ENCODE measurements around the gene ANKZF1. TPM values are rescaled to one million over a fixed set of nuclear protein-coding genes. Genes with fewer than 3 reads are reported as not detected.
A peak's percentile ranks its signal among the peaks of the same experiment; 100 is the strongest.

The ANKZF1 gene, protein sequence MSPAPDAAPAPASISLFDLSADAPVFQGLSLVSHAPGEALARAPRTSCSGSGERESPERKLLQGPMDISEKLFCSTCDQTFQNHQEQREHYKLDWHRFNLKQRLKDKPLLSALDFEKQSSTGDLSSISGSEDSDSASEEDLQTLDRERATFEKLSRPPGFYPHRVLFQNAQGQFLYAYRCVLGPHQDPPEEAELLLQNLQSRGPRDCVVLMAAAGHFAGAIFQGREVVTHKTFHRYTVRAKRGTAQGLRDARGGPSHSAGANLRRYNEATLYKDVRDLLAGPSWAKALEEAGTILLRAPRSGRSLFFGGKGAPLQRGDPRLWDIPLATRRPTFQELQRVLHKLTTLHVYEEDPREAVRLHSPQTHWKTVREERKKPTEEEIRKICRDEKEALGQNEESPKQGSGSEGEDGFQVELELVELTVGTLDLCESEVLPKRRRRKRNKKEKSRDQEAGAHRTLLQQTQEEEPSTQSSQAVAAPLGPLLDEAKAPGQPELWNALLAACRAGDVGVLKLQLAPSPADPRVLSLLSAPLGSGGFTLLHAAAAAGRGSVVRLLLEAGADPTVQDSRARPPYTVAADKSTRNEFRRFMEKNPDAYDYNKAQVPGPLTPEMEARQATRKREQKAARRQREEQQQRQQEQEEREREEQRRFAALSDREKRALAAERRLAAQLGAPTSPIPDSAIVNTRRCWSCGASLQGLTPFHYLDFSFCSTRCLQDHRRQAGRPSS
- total RNA-seq (10 to 100 TPM; 16.4 to 36.8 (median 25.5) TPM), polyA plus RNA-seq (10 to 100 TPM; 12.7 to 44.7 TPM)
- long read RNA-seq, donor 1, transcript ANKZF1-201 (14 exons, 2,579 nt) = major isoform, 15 of 32 reads
- long read RNA-seq, donor 1, partial matches to known transcripts = 8 of 32 reads
- long read RNA-seq, donor 1, other reads (novel, unspliced or antisense) = 7 of 32 reads
- long read RNA-seq, donor 2, transcript ANKZF1-201 (14 exons, 2,579 nt) = major isoform, 17 of 34 reads
- long read RNA-seq, donor 2, partial matches to known transcripts = 9 of 34 reads
- long read RNA-seq, donor 2, other reads (novel, unspliced or antisense) = 8 of 34 reads
- long read RNA-seq, donor 3, transcript ANKZF1-201 (14 exons, 2,579 nt) = major isoform, 17 of 41 reads
- long read RNA-seq, donor 3, partial matches to known transcripts = 10 of 41 reads
- long read RNA-seq, donor 3, other reads (novel, unspliced or antisense) = 13 of 41 reads

DNA sequence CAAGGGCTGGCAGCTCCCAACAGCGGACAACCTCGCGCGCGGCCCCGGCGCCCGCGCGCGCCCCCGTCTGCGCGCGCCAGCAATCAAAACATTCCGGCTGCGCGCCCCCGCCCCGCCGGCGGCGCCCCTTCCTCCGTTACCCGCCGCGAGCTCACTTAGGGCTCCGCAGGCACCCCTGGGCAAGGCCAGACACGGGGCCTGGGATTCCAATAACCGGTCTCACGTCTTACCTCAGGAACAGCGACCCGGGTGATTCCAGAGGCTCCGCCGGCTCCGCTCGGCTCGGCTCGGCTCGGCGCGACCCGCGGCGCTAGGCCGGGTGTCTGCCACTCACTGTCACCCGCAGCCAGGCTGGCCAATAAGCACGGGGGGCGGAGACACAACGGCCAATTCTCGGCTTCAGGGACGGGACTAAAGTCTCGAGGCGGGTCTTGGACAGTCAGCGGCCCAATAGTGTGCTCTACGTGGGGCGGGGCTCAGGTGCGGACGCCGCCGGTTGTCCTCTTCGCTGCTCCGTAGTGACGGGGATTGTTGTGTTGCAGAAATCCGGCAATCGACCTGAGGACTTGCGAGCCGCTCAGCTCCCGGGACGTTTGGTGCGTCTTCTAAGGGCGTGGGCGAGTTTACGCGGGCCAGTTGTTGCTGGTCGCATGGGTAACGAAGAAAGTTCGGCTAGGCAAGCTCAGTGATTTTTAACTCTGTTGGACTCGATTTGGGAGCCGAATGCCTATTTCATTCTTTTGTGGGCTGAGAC lies at the start of gene ANKZF1, which contains the start of gene ATG9A:
TSS of gene ANKZF1 (plus strand) at position 502 of the 754 bp plus-strand sequence. CDS start 452 bp downstream, outside the sequence.
TSS of gene ATG9A (minus strand) at position 332 of the 754 bp plus-strand sequence. CDS start 1,612 bp downstream, outside the sequence.
- Histone ChIP-seq H3K27ac (peak within 1 kb of the TSS; percentile 89 to 99 (median 96)), H3K9me3 (no peaks in the 10 kb centered on the region), H3K4me1 (peaks cover 15 to 49% (median 32%) of the 10 kb centered on the region in 9 donors), H3K36me3 (peaks cover 4 to 65% (median 41%) of the 10 kb centered on the region in 9 donors), H3K27me3 (no peaks in the 10 kb centered on the region), H3K4me3 (peak within 1 kb of the TSS; percentile 73 to 91 (median 82))
- 0% methylated on average over 80 of the region's 80 CpGs for WGBS, 2 donors
- peak; percentile 98 to 99 for DNase-seq
- peak; percentile 98 to 99 (median 99) for ATAC-seq
- TF ChIP-seq, protein P1, sequence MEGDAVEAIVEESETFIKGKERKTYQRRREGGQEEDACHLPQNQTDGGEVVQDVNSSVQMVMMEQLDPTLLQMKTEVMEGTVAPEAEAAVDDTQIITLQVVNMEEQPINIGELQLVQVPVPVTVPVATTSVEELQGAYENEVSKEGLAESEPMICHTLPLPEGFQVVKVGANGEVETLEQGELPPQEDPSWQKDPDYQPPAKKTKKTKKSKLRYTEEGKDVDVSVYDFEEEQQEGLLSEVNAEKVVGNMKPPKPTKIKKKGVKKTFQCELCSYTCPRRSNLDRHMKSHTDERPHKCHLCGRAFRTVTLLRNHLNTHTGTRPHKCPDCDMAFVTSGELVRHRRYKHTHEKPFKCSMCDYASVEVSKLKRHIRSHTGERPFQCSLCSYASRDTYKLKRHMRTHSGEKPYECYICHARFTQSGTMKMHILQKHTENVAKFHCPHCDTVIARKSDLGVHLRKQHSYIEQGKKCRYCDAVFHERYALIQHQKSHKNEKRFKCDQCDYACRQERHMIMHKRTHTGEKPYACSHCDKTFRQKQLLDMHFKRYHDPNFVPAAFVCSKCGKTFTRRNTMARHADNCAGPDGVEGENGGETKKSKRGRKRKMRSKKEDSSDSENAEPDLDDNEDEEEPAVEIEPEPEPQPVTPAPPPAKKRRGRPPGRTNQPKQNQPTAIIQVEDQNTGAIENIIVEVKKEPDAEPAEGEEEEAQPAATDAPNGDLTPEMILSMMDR (IDR thresholded peaks at IDR 0.05) = no peak
- intact Hi-C loops (cut with DNase I) = loop anchor here in 4 of 10 donors (1.0 to 10.0 kb wide), 5 partner anchors 49 to 68 kb away; partner anchors contain the start of genes DNAJB2 (in 2 of the 4) and RETREG2 (in 1 of the 4)

DNA sequence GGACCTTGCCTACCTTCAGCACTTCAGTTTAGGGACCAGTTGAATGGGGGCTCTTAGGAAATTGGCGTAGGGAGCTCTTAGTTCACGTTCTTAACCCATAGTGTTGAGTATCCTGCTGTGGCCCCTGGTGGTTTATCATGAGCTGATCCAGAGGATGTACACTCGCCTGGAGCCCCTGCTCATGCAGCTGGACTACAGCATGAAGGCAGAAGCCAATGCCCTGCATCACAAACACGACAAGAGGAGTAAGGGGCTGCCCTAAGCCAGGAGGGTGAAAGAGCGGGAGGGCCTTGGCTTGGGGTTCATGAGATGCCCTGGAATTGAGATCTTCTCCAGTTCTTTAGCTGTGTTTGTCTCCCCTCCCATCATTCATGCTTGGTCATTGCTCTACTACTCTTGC lies 48.6 kb upstream of the ANKZF1 start:
- Histone ChIP-seq H3K9me3 (no peaks in the 10 kb centered on the region), H3K27me3 (no peaks in the 10 kb centered on the region), H3K27ac (no peak overlapping the region), H3K4me3 (no peak overlapping the region), H3K36me3 (peaks cover 0 to 68% (median 46%) of the 10 kb centered on the region in 9 donors), H3K4me1 (peaks cover 6 to 43% (median 24%) of the 10 kb centered on the region in 9 donors)
- DNase-seq (no peak), ATAC-seq (no peak)
- intact Hi-C loops (cut with DNase I) = no loop called here
- TF ChIP-seq, protein P1 (IDR thresholded peaks at IDR 0.05) = no peak
- WGBS, 2 donors = 88 to 91% methylated on average over 5 of the region's 5 CpGs

DNA sequence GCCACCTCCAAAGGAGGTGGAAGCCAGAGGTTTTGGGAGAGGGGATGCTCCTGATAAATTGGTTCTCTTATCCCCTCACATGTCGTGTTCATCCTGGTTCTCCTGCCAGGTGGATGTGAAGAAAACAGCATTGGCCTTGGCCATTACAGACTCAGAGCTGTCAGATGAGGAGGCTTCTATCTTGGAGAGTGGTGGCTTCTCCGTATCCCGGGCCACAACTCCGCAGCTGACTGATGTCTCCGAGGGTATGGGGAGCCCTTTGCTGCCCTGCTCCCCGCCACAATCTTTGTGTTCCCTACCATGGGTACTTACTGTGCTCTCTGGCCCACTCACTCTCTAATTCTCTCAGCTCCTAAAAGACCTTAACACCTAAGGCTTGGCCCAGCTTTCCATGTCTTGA lies 48.1 kb upstream of the ANKZF1 start:
- no peaks in the 10 kb centered on the region for H3K27me3 ChIP-seq
- no peak overlapping the region for H3K4me3 ChIP-seq
- no peaks in the 10 kb centered on the region for H3K9me3 ChIP-seq
- DNase-seq (no peak), ATAC-seq (no peak)
- H3K27ac ChIP-seq = no peak overlapping the region
- 94 to 95% methylated on average over 6 of the region's 6 CpGs for WGBS, 2 donors
- H3K4me1 ChIP-seq = peaks cover 6 to 39% (median 19%) of the 10 kb centered on the region in 9 donors
- H3K36me3 ChIP-seq = peaks cover 0 to 68% (median 46%) of the 10 kb centered on the region in 9 donors
- TF ChIP-seq, protein P1 (IDR thresholded peaks at IDR 0.05) = no peak
- intact Hi-C loops (cut with DNase I) = no loop called here
